Head of caudate nucleus (tissue), 42 donors: Measurements from ENCODE around the gene CTIF.
A peak's percentile ranks its signal among the peaks of the same experiment; 100 is the strongest.

Experiments
- DNase-seq, 42 donors: peaks; one replicate each; pipeline versions ENCODE4 v3.0.0 to v3.0.0-alpha.2; 2020 to 2021; ENCODE audit warnings: mixed read lengths in 7 of 42
- intact Hi-C: fragments of 100-400 bp; cut with DNase I; formaldehyde crosslinking; loops from one replicate; pipeline ENCODE4 v1.15.0; 2022

CTIF gene

DNA sequence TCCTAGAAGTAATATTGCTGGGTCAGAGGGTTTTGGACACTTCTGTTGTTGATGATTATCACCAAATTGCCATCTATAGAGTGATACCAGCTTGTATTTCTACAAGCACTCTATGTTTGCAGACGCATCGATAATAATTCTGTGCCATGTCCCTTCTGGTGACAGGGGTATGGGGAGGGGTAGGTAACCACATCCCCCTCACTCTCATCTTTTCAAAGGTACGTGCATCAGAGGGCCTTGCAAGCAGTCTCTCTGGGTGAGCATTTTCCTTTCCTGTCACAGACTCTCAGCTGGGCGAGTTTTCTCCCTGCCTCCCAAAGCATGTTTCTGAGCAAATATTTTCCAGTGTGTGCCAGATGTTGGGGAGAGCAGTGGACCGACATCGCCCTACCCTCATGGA lies 314.0 kb downstream of the CTIF start:
- intact Hi-C loops: loop anchor here (10.0 kb wide), 3 partner anchors 68 to 322 kb away; no protein-coding TSS in a partner anchor
- DNase-seq: no peak

DNA sequence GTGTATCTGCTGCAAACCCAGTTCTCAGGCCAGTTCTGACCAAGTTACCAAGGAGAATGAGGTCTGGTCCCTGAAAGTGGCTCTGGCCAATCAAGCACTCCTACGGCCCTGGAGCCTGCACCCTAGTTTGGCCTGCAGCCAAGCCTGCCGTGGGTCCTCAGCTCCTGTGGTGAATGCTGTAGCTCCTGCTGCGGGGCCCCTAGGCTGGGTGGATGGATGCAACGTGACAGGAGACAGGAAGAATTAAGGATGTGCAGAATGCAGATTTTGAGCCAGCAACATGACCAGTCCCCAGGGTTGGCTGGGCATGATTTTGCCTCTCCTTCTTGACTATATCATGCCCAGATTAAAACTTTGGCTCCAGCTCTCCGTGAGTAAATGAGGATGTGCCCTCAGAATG lies 314.8 kb downstream of the CTIF start:
- intact Hi-C loops: loop anchor here (10.0 kb wide), 3 partner anchors 69 to 321 kb away; no protein-coding TSS in a partner anchor
- DNase-seq: no peak

DNA sequence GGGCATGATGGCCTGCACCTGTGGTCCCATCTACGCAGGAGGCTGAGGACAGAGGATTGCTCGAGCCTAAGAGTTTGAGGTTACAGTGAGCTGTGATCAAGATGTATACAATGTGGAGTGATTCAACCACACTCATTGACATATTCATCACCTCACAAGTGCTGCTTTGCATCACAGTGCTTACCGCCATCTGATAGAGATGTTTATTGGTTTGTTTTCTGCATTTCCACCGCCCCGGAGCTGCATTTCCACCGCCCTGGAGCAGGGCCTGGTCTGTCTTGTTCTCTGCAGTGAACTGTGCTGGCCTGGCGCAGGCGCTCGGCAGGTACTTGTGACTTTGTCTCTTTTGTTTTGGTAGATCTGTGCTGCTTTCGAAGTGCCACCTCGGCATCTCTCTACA lies 315.9 kb downstream of the CTIF start:
- intact Hi-C loops: loop anchor here (10.0 kb wide), 3 partner anchors 70 to 320 kb away; no protein-coding TSS in a partner anchor
- no peak for DNase-seq

DNA sequence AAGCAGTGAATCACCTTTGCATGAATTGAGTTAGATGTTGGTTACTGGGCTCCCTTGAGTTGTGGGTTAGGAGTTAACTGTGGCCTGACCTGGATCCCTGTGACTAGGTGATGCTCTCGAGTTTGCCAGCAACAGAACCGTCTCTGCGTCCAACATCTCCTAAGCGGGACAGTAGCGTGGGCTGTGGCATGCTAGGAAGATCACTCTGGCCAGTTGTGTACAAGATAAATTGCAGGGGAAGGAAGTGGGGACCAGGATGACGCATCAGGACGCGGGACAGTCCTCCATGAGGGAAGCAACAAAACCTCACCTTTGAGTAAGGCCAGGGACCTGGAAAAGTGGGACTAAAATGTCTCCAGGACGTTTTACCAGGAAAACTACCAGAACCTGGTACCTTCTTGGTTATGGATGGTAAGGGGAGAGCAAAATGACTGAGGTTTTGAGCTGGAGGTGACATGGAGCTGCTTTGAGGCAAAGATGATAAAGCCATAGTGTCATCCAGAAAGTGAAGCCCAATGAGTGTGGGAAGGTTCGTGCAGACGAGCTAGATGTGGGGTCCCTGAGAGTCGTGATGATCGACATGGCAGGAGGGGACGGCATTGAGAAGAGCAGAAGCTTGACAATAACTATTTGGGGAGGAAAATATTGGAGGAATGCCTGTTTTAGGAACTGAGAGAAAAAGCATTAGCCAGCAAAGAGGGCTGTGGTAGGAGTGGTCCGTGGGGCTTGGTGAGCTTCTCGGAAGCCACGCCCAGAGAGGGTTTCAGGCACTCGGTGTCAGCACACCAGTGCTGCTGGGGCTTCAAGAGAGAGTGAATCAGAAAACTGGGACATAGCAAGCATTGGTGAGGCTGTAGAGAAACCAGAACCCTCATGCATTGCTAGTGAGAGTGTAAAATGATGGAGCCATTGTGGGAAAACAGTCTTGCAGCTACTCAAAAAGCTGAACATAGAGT lies 316.9 kb downstream of the CTIF start:
- DNase-seq: peak in 3 of 42 donors; percentile 34 to 53 (median 40)
- intact Hi-C loops: loop anchor here (10.0 kb wide), 3 partner anchors 71 to 319 kb away; no protein-coding TSS in a partner anchor

DNA sequence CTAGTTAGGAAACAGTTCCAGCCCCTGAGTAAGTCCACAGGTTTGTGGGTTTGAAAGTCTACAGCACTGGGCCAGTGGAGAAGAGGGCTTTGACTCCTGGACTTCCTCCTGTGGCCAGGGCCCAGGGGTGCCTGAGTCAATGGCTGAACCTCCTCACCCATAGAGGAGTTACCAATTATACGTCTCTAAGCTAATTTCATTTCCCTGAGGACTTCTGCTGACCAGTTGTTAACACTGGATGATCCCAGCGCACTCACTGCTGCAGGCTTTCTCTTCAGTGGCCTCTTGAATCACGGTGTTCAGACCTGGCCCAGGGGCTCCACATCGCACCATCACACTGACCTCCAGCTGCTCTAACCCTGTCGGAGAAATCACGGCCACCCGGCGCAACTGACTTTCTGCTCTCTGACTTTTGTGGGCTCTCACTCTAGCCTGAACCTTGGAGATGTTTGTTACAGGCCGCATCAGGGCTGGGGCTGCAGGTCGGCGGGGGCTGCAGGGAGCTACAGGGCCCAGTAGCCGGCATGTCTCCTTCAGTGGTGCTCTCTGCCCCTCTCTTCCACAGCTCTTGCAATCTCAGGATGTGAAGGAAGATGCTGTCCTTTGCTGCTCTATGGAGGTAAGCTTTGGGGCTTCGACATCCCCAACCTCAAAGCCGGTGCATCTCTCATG lies 318.3 kb downstream of the CTIF start:
- DNase-seq: no peak
- intact Hi-C loops: loop anchor here (10.0 kb wide), 3 partner anchors 72 to 318 kb away; no protein-coding TSS in a partner anchor

DNA sequence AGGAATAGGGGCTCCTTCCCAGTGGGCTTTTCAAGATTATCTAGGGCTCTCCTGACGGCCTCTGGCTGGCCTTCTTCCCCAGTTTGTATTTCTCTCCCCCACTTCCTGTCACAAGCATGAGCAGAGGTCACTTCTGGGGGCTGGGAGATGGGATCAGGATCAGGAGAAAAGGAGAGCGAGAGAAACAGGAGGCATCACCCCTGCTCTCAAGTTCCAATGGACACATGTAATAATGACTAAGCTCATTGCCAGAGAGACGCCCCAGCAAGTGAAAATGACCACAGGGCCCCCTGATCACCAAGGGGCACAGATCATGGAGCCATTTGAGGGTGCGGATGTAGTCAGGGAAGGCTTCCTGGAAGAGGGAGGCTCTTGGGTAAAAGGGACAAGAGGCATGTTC lies 319.8 kb downstream of the CTIF start:
- DNase-seq: no peak
- intact Hi-C loops: loop anchor here (2.0 to 10.0 kb wide), 4 partner anchors 74 to 316 kb away; partner anchors contain the start of gene SMAD7

DNA sequence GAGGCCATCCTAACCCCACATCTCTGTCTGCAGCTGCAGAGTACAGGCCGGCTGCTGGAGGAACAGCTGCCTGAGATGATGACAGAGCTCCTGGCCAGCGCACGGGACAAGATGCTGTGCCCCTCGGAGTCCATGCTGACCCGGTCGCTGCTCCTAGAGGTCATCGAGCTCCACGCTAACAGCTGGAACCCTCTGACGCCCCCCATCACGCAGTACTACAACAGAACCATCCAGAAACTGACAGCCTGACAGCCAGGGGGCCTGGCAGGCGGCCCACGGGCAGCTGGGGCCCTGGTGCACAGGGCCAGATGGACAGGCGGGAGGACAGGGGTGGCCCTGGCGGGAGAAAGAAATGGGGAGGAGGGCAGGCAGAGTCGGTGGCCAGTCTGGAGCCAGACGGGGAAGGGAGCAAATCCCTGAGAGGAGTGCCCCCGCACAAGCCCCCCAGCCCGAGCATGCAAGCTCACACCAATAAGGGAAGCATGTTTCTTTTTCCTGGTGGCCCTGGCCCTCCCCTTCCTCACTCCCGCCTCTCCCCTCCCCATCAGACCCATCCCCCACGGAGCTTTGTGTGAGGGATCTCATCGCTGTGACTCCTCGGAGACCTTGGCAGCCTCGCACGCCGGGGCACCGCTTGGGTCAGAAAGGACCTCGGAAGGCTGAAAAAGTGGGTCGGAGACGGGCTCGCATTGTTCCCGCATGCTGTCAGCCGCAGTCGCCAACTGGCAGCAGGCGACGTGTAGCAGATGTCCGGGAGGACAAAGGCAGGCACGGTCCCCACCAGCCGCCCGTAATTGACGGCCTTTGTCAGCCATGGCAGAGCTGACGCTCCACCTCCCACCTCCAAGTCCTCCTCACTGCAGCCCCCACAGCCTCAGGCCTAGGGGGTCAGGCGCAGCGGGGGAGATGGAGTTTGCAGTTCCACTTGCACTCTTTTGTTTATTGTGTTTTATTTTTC lies 320.8 kb downstream of the CTIF start:
- DNase-seq: peak; percentile 79 to 96 (median 91)
- intact Hi-C loops: loop anchor here (2.0 to 10.0 kb wide), 4 partner anchors 75 to 315 kb away; partner anchors contain the start of gene SMAD7

DNA sequence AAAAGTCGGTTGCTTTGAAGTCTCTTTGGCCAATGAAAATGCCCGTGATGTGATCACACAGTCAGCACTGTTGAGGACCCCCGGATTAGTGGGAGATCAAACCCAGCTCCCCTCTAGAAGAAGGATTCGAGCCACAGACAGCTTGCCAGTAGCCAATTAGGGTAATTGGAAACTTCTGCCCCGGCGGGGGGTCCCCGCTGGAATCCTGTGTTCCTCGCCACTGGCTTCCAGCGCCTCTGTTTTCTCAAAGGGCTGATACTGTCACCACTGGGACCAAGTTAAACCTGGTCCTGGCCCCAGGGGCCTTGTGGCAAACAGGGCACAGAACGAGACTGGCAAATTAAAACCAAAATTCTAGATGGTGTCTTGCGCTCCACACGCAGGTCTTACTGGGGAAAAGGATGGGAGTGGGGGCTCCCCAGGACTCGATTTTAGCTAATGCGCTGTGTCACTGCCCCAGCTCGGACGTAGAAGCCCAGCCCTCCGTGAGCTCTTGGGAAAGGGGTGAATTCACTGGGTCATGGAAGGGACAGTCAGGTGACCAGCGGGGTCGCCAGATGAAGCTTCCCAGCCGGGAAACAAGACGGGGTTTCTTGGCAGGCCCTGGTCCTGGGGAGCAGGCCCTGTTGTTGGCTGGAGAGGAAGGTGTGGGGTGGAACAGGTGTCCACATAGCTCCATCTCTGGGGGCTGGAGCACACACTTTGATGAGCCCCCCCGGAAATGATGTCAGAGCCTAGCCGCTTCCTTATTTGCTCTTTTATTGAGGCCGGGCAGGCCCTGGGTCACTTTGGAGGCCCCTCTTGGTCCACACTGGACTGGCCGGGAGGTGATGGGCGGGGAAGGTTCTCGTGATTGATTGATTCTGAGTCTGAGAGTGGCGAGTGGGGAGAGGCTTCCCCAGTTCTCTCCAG lies 321.7 kb downstream of the CTIF start:
- DNase-seq: peak in 2 of 42 donors; percentile 42 to 58
- intact Hi-C loops: no loop called here

DNA sequence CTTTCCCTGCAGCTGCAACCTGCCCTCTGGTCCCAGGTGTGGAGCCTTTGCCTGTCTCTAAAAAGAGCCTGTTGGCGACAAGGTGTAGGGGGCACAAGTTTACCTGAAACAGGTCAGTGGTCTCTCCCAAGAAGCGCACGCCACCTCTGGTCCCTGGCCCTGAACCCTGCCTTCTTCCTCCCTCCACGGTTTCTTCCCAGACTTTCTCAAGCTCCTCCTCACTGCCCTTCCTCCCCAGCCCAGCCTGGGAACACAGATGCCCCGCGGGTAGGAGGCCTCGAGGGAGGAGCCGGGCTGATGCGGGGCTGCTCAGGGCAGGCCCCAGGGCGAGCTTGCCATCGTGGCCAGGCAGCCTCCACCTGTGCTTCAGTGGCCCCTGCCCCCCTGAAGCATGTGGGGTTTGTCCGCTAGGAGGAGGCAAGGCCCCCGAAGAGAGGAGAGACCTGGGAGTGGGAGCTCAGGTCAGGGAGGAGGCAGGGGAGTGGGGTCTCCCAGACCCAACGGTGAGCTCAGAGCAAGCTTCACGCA lies 322.4 kb downstream of the CTIF start:
- intact Hi-C loops: no loop called here
- no peak for DNase-seq

DNA sequence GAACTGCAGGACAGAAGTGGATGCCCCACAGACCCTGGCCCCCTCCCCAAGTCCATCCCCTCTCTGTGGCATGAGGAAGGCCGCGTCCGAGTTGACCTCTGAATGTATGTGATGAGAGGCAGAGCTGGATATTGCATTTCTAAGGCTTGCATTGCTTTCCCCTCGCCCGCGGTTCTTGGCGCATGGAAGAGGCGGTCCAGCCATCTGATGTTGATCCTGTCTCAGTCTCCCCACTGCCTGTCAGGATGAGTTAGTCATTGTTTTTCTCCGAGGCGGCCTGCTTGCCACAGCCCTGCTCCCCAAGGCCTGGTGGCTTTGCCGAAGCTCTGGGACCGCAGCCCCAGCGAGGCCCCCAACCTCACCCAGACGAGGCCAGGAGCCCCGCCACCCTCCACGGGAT lies 323.3 kb downstream of the CTIF start:
- DNase-seq: peak in 16 of 42 donors; percentile 32 to 76 (median 52)
- intact Hi-C loops: no loop called here

DNA sequence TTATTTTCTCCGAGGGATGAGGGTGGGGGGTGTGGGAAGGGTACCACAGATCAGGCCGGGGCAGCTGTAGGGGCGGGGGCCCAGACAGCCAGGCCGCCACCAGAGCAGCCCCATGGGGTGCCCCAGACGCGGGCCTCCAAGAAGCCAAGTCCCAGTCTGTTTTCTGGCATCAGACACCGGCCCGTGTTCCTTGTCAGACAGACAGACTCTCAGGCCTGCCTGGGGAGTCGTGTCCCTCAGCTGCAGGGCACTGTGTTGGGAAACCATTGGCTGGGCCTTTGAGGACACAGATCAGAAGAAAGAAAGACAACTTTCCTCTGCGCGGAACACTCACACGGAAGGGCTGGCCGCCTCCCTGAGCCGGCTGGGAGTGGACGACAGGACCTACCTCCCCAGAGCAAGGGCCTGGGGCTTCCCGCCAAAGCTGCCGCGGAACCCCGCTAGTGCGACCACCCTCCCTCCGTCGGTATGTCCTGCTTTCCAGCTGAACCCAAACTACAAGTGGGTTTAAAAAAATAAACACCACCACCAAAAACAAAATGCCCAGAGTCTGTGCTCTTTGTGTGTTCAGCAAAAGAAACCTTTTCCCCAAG lies 323.9 kb downstream of the CTIF start:
- peak in 4 of 42 donors; percentile 23 to 50 (median 46) for DNase-seq
- intact Hi-C loops: no loop called here

DNA sequence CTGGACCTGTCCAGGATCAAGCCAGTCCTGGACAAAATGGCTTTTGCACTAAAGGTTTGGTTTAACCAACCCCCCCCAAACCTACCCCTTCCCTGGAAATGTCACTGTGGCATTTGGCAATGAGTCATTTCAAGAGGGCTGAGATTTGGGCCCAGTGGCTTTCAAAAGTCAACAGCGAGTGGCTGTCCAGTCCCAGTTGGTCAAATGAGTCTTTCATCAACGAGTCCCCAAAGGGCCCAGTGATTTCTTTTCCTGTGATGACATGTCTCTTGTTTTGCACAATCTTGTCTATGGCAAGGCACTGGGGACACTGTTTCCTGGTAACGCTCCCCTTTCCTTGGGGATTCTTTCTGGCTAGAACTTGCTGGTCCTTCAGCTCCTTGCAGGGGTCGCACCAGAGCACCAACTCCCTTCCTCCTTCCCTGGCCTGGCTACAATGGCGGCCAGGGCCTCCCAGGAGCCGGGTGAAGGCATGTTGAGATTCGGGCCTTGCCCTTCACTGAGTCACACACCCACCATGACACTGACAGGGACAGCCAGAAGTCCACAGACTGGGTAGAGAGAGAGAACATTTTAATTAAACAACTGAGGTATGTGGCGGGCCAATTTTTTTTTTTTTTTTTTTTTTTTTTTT lies 324.7 kb downstream of the CTIF start:
- intact Hi-C loops: no loop called here
- DNase-seq: no peak

DNA sequence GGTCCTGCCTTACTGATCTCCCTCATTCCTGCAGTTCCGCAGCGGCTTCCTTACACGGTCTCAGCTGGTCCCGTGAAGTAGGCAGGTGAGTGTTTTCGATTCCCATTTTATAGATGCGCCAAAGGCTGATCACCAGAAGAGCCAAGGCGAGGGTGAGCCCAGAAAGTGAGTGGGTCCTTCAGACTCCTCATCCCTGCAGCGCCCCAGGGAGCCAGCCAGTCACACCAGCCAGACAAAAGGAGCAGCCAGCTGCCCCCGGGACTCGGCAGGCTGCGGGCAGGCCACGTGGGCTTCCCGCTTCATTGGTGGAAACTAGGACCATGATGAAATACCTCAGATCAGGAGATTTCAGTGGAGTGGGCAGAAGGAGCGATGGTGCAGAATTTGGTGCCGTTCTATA lies 326.0 kb downstream of the CTIF start:
- DNase-seq: no peak
- intact Hi-C loops: no loop called here

DNA sequence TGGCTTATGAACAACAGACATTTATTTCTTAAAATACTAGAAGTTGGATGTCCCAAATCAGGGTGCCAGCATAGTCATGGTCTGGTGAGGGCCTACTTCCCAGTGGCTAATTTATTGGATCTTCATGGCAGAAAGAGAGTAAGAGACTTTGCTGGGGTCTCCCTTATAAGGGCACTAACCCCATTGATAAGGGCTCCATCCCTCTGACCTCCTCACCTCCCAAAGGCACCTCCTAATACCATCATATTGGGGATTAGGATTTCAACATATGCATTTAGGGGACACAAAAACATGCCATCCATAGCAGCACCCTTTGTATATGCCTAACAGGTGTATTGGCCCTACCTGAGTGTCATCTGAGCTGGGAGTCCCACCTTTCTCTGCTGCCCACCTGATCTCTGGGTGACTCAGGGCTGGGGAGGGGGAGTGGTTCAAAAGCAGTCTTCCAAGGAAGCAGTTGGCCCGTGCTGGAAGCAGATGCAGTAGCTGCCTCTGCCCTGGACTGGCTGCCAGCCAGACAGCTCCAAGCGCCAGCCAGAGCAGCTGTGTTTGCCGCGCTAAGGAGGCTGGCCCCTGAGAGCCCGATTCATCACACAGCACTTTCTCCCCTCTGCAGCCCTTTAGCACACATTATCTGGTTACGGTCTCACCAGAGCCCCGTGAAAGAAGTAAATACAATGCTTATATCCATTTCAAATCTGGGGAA lies 327.4 kb downstream of the CTIF start:
- intact Hi-C loops: no loop called here
- peak; percentile 63 to 88 (median 78) for DNase-seq

DNA sequence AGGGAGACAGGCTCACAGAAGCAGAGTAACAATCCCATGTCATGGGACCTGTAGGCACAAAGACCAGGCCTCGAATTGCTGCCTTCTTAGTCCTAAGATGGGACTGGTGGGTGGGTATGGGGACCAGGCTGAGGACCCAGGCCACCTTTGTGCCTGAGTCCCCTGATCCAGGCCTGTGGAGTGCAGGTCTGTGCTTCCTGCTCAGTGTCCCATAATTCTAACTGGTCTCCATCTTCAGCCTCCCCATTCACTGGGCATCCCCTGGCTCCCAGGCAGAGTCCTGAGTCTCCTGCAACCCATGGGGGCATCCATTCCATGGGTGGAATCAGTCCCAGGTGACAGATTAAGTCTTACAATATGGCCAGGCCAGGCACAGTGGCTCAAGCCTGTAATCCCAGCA lies 328.0 kb downstream of the CTIF start:
- intact Hi-C loops: no loop called here
- no peak for DNase-seq

DNA sequence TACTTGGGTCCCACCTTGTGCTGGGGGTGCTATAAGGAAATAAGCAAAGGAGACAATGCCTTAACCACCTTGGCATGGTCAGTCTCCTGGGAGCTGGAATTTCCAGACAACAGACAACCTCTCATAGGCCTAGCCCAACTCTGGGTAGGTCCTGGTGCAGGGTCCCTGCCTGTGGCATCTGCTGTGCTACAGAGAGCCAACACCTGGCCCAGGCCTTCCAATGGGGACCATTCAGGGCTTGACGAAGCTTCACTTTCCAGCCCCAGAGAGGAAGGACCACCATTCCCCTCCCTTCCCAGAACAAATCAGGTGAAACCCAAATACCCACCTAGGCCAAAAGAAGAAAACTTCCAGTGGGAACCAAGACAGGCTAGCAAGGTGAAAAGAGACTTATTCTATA lies 329.1 kb downstream of the CTIF start:
- no peak for DNase-seq
- intact Hi-C loops: no loop called here
